Measurements from ENCODE around the gene GRIK5.

GRIK5 gene

GRCh38 chr19:41990615-41991014 is 79.4 kb downstream of the GRIK5 start:
- no peak for DNase-seq (ENCODE audit: low read depth in 2 of 2)

GRCh38 chr19:41990028-41990427 is 80.0 kb downstream of the GRIK5 start:
- no peak for DNase-seq (ENCODE audit: low read depth in 2 of 2)

GRCh38 chr19:41988947-41989346 is 81.1 kb downstream of the GRIK5 start:
- DNase-seq (ENCODE audit: low read depth in 2 of 2) = no peak

- DNase-seq (ENCODE audit: low read depth in 2 of 2) = no peak
These were observed 82.7 kb downstream of the GRIK5 start for GRCh38 chr19:41987141-41987860.

- DNase-seq (ENCODE audit: low read depth in 2 of 2) = no peak
These were observed 85.0 kb downstream of the GRIK5 start for GRCh38 chr19:41984961-41985360.

GRCh38 chr19:41981724-41982123 is 88.3 kb downstream of the GRIK5 start:
- no peak for DNase-seq (ENCODE audit: low read depth in 2 of 2)

- no peak for DNase-seq (ENCODE audit: low read depth in 2 of 2)
These were observed 91.5 kb downstream of the GRIK5 start for GRCh38 chr19:41978470-41978869.

- no peak for DNase-seq (ENCODE audit: low read depth in 2 of 2)
These were observed 92.1 kb downstream of the GRIK5 start for GRCh38 chr19:41977916-41978315.

- no peak for DNase-seq (ENCODE audit: low read depth in 2 of 2)
These were observed 95.4 kb downstream of the GRIK5 start for GRCh38 chr19:41974652-41975051.

- no peak for DNase-seq (ENCODE audit: low read depth in 2 of 2)
These were observed 98.6 kb downstream of the GRIK5 start for GRCh38 chr19:41971363-41971762.

GRCh38 chr19:41969772-41970458 is 100.1 kb downstream of the GRIK5 start:
- no peak for DNase-seq (ENCODE audit: low read depth in 2 of 2)

GRCh38 chr19:41968751-41969595 is 101.0 kb downstream of the GRIK5 start:
- no peak for DNase-seq (ENCODE audit: low read depth in 2 of 2)

- no peak for DNase-seq (ENCODE audit: low read depth in 2 of 2)
These were observed 102.8 kb downstream of the GRIK5 start for GRCh38 chr19:41967054-41967783.

GRCh38 chr19:41965106-41965505 is 104.9 kb downstream of the GRIK5 start:
- DNase-seq (ENCODE audit: low read depth in 2 of 2) = no peak

- DNase-seq (ENCODE audit: low read depth in 2 of 2) = no peak
These were observed 109.0 kb downstream of the GRIK5 start for GRCh38 chr19:41960973-41961372.

- DNase-seq (ENCODE audit: low read depth in 2 of 2) = peak; percentile 60 to 73
These were observed 110.7 kb downstream of the GRIK5 start, which contains the start of gene RABAC1 for GRCh38 chr19:41959056-41960053. TSS of gene RABAC1 (minus strand) at chr19:41959321. CDS start at chr19:41959292, 29 bp downstream.

GRCh38 chr19:41958367-41959055 is 111.5 kb downstream of the GRIK5 start:
- DNase-seq (ENCODE audit: low read depth in 2 of 2) = peak; percentile 47 to 82

GRCh38 chr19:41957838-41958366 is 112.1 kb downstream of the GRIK5 start:
- DNase-seq (ENCODE audit: low read depth in 2 of 2) = no peak

- no peak for DNase-seq (ENCODE audit: low read depth in 2 of 2)
These were observed 112.7 kb downstream of the GRIK5 start for GRCh38 chr19:41957161-41957837.

Data from stimulated activated CD4-positive, alpha-beta T cell treated with anti-CD3 and anti-CD28 coated beads, Interleukin-1b, Interleukin-23, amount 100 ng/mL, for 1 hour (primary cell).